Neural crest cell (in vitro differentiated cells): ENCODE data around the gene SPTBN2. TPM values are rescaled to one million over a fixed set of nuclear protein-coding genes. Genes with fewer than 3 reads are reported as not detected.

ENCODE experiments used
- DNase-seq: peaks from one replicate; pipeline ENCODE4 v3.0.0; 2021; ENCODE audit warnings: low read depth, mixed read lengths, low spot score
- H3K27ac Mint-ChIP-seq: one replicate; pipeline ENCODE4 v1.8.0; 2021; ENCODE audit warnings: mild to moderate bottlenecking, mixed read lengths; ENCODE audit not compliant: unreplicated experiment
- H3K27me3 Mint-ChIP-seq: 2 replicates; pipeline ENCODE4 v1.8.0; 2021; ENCODE audit warnings: low read depth, mild to moderate bottlenecking, mixed read lengths
- H3K36me3 Mint-ChIP-seq: 2 replicates; pipeline ENCODE4 v1.8.0; 2021; ENCODE audit warnings: low read depth, mild to moderate bottlenecking, mixed read lengths
- H3K4me1 Mint-ChIP-seq: 2 replicates; pipeline ENCODE4 v1.8.0; 2021; ENCODE audit warnings: mixed read lengths
- H3K4me3 Mint-ChIP-seq: one replicate; pipeline ENCODE4 v1.8.0; 2021; ENCODE audit warnings: mild to moderate bottlenecking, mixed read lengths
- H3K9me3 Mint-ChIP-seq: 2 replicates; pipeline ENCODE4 v1.8.0; 2021; ENCODE audit warnings: mixed read lengths
- CTCF ChIP-seq: fragments of 200-600 bp; sonication (generic); conservative IDR thresholded peaks from 2 replicates; pipeline ENCODE4 v1.5.0; 2021; ENCODE audit warnings: antibody characterized with exemption, mild to moderate bottlenecking
- total RNA-seq: library from RNA; stranded (reverse); gene quantifications from 2 replicates; pipeline ENCODE4 v1.2.1, GENCODE V29; 2021

The SPTBN2 gene
- total RNA-seq, 1 donor from 2014 or later, result 43.6 TPM

DNA sequence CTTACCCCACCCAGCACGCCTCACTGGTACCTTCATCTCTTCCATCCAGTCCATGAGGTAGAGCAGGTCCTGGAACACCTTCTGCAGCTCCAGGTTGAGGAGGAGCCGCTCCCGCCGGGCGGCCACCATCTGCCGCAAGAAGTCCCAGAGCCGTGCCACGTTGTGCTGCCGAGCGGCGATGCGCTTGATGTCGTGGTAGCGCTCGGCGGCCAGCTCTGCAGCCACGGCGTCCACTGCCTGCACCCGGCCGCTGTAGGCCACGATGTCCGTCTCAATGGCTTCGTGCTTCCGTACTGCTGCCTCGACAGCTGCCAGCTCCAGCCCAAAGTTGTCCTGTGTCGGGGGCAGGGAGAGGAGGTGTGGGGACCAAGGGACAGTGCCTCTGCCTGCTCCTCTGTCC lies 21.5 kb downstream of the SPTBN2 start:
- Mint-ChIP-seq H3K4me3 (no peak overlapping the region), H3K9me3 (no peaks in the 10 kb centered on the region), H3K27ac (no peak overlapping the region), H3K27me3 (no peaks in the 10 kb centered on the region), H3K4me1 (no peaks in the 10 kb centered on the region), H3K36me3 (peaks cover 5% of the 10 kb centered on the region)
- TF ChIP-seq CTCF, result no peak
- DNase-seq, result no peak

- no peak for TF ChIP-seq CTCF
- Mint-ChIP-seq H3K4me3 (no peak overlapping the region), H3K36me3 (peaks cover 5% of the 10 kb centered on the region), H3K4me1 (no peaks in the 10 kb centered on the region), H3K27ac (no peak overlapping the region), H3K27me3 (no peaks in the 10 kb centered on the region), H3K9me3 (no peaks in the 10 kb centered on the region)
- DNase-seq, result no peak
Measured at GRCh38 chr11:66706989-66707388, 22.0 kb downstream of the SPTBN2 start.

DNA sequence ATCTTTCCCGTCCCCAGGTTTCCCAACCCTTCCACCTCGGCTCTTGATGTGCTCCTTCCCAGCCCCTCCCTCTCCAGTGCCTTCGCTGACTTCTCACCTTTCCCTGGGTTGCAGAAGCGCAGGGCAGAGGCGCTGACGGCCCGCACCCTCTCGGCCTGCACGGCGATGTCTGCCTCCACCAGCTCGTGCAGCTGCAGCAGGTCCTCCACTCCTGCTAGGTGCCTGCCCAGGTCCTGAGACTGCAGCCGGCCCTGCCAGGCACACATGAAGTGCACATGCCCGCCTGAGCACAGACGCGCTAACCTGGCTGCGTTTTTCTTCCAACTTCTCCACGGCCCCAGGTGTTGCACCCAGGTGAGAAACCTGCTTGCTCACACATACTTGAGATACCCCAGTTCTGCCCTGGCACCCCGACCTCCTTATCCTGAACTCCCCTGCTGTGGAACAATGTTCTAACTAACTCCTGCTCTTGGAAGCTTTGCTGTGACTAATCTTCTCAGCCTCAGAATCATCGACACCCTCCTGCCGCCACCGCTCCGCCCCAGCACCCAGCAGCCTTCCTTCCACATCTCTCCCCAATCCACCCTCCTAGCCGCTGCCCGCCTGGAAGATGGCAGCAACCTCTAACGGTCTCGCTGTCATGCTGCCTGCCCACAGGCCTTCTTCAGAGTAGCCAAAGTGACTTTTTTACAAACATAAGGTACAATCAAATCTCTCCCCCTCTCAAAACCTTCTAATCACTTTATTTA lies 23.3 kb downstream of the SPTBN2 start:
- peaks cover 10% of the 10 kb centered on the region for H3K36me3 Mint-ChIP-seq
- H3K27me3 Mint-ChIP-seq, result no peaks in the 10 kb centered on the region
- no peak for DNase-seq
- no peak overlapping the region for H3K4me3 Mint-ChIP-seq
- no peak for TF ChIP-seq CTCF
- H3K9me3 Mint-ChIP-seq, result no peaks in the 10 kb centered on the region
- no peaks in the 10 kb centered on the region for H3K4me1 Mint-ChIP-seq
- H3K27ac Mint-ChIP-seq, result peak overlapping the region; percentile 94

GRCh38 chr11:66704659-66705360 lies 24.2 kb downstream of the SPTBN2 start:
- Mint-ChIP-seq H3K36me3 (peaks cover 10% of the 10 kb centered on the region), H3K9me3 (no peaks in the 10 kb centered on the region), H3K27ac (no peak overlapping the region), H3K4me1 (no peaks in the 10 kb centered on the region), H3K27me3 (no peaks in the 10 kb centered on the region), H3K4me3 (no peak overlapping the region)
- no peak for DNase-seq
- TF ChIP-seq CTCF, result no peak

DNA sequence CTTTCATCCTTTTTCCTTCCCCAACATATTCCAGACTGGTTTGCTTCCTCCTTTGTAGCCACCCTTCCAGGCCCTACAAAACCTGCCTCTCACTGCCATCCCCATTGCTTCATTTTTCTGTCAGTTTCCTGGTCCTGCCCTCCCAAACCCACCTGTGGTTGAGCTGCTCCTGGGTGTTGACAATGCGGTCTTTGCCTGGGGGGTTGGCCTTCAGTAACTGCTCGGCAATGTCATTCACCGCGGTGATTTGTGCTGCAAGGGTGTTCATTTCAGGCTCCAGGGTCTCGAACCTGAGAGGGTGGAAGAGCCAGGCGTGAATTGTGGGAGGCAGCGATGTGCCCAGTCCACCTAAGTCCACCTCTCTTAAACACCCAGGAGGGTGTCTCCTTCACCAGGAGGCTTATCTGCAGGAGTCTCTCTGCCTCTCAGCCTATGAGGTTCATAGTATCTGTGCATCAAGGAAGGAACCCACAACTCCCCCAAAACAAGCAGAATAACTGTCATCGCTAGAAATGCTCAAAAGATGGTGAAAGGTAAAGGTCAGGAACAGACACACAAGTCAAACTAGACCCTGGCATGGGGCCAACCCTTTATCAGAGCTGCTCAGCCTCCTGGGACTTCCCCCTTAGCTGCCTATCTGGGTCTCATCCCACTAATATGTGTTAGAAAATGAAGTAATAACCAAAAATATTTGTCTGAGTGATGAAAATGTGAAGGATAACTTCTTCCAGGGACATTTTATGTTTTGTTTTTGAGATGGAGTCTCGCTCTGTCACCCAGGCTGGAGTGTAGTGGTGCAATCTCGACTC lies 27.4 kb downstream of the SPTBN2 start:
- H3K36me3 Mint-ChIP-seq, result peaks cover 22% of the 10 kb centered on the region

More for the DNA sequence above, 27.4 kb downstream of the SPTBN2 start:
- no peak overlapping the region for H3K4me3 Mint-ChIP-seq
- TF ChIP-seq CTCF, result no peak
- no peak for DNase-seq
- H3K9me3 Mint-ChIP-seq, result no peaks in the 10 kb centered on the region
- no peaks in the 10 kb centered on the region for H3K4me1 Mint-ChIP-seq
- no peaks in the 10 kb centered on the region for H3K27me3 Mint-ChIP-seq
- no peak overlapping the region for H3K27ac Mint-ChIP-seq
